Measurements from ENCODE around the gene TYW1. TPM values are rescaled to one million over a fixed set of nuclear protein-coding genes. Genes with fewer than 3 reads are reported as not detected.
A peak's percentile ranks its signal among the peaks of the same experiment; 100 is the strongest.
"Not testable (repeated sequence)": the region's sequence is repeated elsewhere in the genome, so short reads cannot be mapped to it uniquely, and the experiment has no call there.

Gene TYW1
- total and polyA plus RNA-seq, 8 donors: 4.0 to 9.2 (median 7.3) TPM

DNA sequence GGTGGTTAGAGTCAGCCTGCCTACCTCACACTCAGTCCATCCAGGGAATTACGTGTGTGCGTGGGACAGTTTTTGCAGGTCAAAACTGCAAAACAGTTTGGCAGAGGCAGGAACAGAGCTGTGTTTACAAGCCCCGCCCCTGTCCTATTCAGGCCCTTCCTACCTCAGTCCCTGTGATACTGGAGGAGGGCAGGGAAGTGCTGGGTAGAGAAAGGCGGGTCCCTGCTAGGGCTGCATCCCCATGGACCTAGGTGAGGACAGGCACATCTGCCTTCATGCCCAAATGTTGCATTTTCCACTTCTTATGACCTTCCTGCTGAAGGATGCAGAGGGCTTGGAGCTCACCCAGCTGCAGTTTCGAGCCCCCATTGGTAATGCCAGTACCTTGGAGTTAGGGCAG is 26.3 kb upstream of the TYW1 start:
- 78 to 82% methylated on average over 5 of the region's 5 CpGs for WGBS, 2 donors
- no peaks in the 10 kb centered on the region for H3K9me3 ChIP-seq
- ATAC-seq: no peak
- TF ChIP-seq, protein P1, sequence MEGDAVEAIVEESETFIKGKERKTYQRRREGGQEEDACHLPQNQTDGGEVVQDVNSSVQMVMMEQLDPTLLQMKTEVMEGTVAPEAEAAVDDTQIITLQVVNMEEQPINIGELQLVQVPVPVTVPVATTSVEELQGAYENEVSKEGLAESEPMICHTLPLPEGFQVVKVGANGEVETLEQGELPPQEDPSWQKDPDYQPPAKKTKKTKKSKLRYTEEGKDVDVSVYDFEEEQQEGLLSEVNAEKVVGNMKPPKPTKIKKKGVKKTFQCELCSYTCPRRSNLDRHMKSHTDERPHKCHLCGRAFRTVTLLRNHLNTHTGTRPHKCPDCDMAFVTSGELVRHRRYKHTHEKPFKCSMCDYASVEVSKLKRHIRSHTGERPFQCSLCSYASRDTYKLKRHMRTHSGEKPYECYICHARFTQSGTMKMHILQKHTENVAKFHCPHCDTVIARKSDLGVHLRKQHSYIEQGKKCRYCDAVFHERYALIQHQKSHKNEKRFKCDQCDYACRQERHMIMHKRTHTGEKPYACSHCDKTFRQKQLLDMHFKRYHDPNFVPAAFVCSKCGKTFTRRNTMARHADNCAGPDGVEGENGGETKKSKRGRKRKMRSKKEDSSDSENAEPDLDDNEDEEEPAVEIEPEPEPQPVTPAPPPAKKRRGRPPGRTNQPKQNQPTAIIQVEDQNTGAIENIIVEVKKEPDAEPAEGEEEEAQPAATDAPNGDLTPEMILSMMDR (IDR thresholded peaks at IDR 0.05): no peak
- DNase-seq: no peak
- H3K27ac ChIP-seq: no peak overlapping the region
- intact Hi-C loops (cut with DNase I): no loop called here
- no peaks in the 10 kb centered on the region for H3K36me3 ChIP-seq
- H3K27me3 ChIP-seq: no peaks in the 10 kb centered on the region
- no peak overlapping the region for H3K4me3 ChIP-seq
- no peaks in the 10 kb centered on the region for H3K4me1 ChIP-seq
- no peak for FAIRE-seq

- no peak for DNase-seq
- TF ChIP-seq, protein P1 (IDR thresholded peaks at IDR 0.05): no peak
- no peak overlapping the region for H3K4me3 ChIP-seq
- H3K27ac ChIP-seq: no peak overlapping the region
- no peak for ATAC-seq
- H3K36me3 ChIP-seq: no peaks in the 10 kb centered on the region
- no peak for FAIRE-seq
- WGBS, 2 donors: 85 to 90% methylated on average over 15 of the region's 15 CpGs
- H3K27me3 ChIP-seq: no peaks in the 10 kb centered on the region
- no peaks in the 10 kb centered on the region for H3K4me1 ChIP-seq
- intact Hi-C loops (cut with DNase I): no loop called here
- no peaks in the 10 kb centered on the region for H3K9me3 ChIP-seq
Observed at GRCh38 chr7:66974986-66975590, 21.5 kb upstream of the TYW1 start.

- H3K4me1 ChIP-seq; DNase-seq; H3K9me3 ChIP-seq; H3K27me3 ChIP-seq; H3K27ac ChIP-seq; FAIRE-seq; H3K4me3 ChIP-seq; intact Hi-C loops (cut with DNase I); ATAC-seq; H3K36me3 ChIP-seq: not testable (repeated sequence)
- 81 to 90% methylated on average over 4 to 5 of the region's 5 CpGs for WGBS, 2 donors
Observed at GRCh38 chr7:66978312-66978711, 18.3 kb upstream of the TYW1 start.

GRCh38 chr7:66979013-66979412 is 17.6 kb upstream of the TYW1 start:
- H3K4me1 ChIP-seq: not testable (repeated sequence)

DNA sequence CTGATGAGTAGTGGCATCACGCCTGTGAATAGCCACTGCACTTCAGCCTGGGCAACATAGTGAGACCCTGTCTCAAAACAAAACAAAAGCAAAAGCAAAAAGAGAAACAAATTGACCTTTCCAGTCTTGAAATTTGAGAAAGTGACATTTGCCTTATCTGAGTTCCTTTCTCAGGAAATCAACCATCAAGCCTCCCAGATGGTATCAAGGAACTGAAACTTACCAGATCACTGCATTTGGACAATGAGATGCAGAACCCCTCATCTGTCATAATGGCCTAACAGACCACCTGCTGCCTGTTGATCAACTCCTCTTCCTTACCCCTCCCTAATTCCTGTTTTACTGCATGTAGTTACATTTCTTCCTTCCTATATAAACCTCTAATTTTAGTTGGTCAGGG is 16.3 kb upstream of the TYW1 start:
- H3K27ac ChIP-seq; ATAC-seq; H3K36me3 ChIP-seq; intact Hi-C loops (cut with DNase I); H3K9me3 ChIP-seq; DNase-seq; H3K4me1 ChIP-seq; FAIRE-seq; H3K4me3 ChIP-seq; H3K27me3 ChIP-seq: not testable (repeated sequence)
- 90 to 100% methylated on average over 1 of the region's 1 CpG for WGBS, 2 donors

More at GRCh38 chr7:66979013-66979412, 17.6 kb upstream of the TYW1 start:
- H3K4me3 ChIP-seq; ATAC-seq; H3K27me3 ChIP-seq; FAIRE-seq; DNase-seq; intact Hi-C loops (cut with DNase I); H3K9me3 ChIP-seq; H3K27ac ChIP-seq; H3K36me3 ChIP-seq: not testable (repeated sequence)
- 82 to 95% methylated on average over 2 of the region's 2 CpGs for WGBS, 2 donors

GRCh38 chr7:66989552-66989951 is 7.1 kb upstream of the TYW1 start:
- FAIRE-seq; intact Hi-C loops (cut with DNase I); H3K27ac ChIP-seq; ATAC-seq; H3K4me3 ChIP-seq; H3K27me3 ChIP-seq; H3K9me3 ChIP-seq; DNase-seq: not testable (repeated sequence)
- H3K4me1 ChIP-seq: peaks cover 0 to 10% (median 6%) of the 10 kb centered on the region in 3 donors
- H3K36me3 ChIP-seq: peaks cover 0 to 53% (median 29%) of the 10 kb centered on the region in 3 donors
- 89 to 96% methylated on average over 1 of the region's 3 CpGs for WGBS, 2 donors

DNA sequence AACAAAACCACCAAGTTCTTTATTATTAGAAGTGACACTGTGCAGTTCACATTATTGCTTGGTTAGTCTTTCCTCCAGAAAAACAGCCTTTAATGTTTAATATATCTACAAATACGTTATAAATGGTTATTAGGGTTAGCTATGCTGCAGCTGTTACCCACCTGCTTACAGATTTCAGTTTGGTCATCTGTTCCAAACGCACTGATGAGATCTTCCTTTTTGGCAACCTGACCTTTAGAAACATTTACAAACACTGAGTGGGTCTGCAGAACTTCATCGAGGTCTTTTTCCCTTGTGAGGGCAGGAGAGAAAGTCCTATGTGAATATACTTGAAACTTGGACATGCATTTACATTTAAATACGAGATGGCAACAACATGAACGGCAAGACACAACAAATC is 2.6 kb upstream of the TYW1 start:
- not testable (repeated sequence) for DNase-seq

DNA sequence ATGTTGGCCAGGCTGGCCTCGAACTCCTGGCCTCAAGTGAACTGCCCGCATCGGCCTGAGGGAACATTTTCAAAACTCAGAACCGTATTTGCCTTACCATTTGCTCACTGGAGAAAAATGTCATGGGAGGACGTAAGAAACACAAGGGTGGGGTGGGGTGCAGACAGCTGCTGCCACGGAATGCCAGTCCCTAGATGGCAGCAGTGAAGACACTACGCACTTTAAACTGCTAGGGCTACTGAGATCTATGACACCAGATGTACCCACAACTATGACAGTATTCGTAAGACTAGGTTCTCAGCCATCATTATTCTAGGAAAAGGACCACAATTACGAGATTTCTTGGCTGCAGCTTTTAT is 2.0 kb upstream of the TYW1 start:
- peaks cover 0 to 35% (median 20%) of the 10 kb centered on the region in 3 donors for H3K36me3 ChIP-seq

More for the DNA sequence above, 2.6 kb upstream of the TYW1 start:
- H3K27me3 ChIP-seq; ATAC-seq; FAIRE-seq; intact Hi-C loops (cut with DNase I); H3K9me3 ChIP-seq: not testable (repeated sequence)
- WGBS, 2 donors: 19 to 48% methylated on average over 4 to 5 of the region's 5 CpGs
- peaks cover 0 to 40% (median 21%) of the 10 kb centered on the region in 3 donors for H3K36me3 ChIP-seq
- H3K4me1 ChIP-seq: peaks cover 0 to 18% (median 6%) of the 10 kb centered on the region in 3 donors
- peak overlapping the region in 2 of 4 donors; percentile 97 to 98 for H3K27ac ChIP-seq
- peak overlapping the region; percentile 40 to 65 (median 58) for H3K4me3 ChIP-seq

DNA sequence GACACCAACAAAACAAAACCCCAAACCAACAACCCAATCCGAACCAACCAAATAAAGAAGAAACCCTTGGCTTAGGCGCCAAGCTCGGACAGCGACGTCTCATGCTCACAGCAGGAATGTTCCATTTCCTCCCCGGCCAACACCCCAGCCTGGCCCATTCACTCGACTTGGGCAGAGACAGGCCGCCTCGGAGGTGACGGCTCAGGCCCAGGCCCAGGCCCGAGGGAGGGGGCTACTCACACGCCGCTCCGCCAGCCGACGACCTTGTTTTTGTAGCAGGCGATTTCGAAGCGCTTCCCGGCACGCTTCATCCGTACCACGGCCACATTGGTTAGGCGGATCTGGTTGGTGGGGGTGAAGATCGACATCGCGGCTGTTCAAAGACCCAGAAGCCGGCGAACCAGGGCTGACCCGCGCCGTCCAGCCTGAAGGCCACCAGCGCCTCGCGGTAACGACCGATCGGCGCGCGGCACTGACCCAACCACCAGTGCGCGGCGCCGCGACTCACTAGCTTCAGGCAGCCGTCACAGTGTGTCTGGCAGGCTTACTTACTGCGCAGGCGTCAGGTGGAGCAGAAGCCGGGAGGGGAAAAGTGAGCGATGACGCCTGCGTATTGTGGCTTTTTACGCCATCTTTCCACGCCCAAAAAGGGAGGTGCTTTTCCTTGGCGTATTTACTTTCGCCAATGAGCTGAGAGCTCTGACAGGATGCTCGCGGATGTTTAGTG is 1.4 kb upstream of the TYW1 start, which contains the start of gene SBDS:
SBDS (minus strand) TSS at position 537 of the 727 bp plus-strand sequence; CDS start at position 368, 169 bp downstream.
- DNase-seq (peak; percentile 92 to 98 (median 95)), FAIRE-seq (peak; percentile 96), ATAC-seq (peak; percentile 83 to 91 (median 84))
- H3K27me3 ChIP-seq; intact Hi-C loops (cut with DNase I); H3K9me3 ChIP-seq: not testable (repeated sequence)
- H3K36me3 ChIP-seq: peaks cover 0 to 30% (median 16%) of the 10 kb centered on the region in 3 donors
- H3K4me3 ChIP-seq: peak within 1 kb of the TSS; percentile 40 to 65 (median 58)
- peak within 1 kb of the TSS; percentile 95 to 98 (median 97) for H3K27ac ChIP-seq
- 0 to 1% methylated on average over 59 of the region's 59 CpGs for WGBS, 2 donors
- H3K4me1 ChIP-seq: peaks cover 0 to 18% (median 6%) of the 10 kb centered on the region in 3 donors

More for the DNA sequence above, 2.0 kb upstream of the TYW1 start:
- H3K4me1 ChIP-seq: peaks cover 0 to 18% (median 6%) of the 10 kb centered on the region in 3 donors
- FAIRE-seq (peak; percentile 37), DNase-seq (peak in 4 of 6 donors; percentile 51 to 61 (median 56)), ATAC-seq (peak; percentile 54 to 75 (median 66))
- intact Hi-C loops (cut with DNase I); H3K9me3 ChIP-seq; H3K27me3 ChIP-seq: not testable (repeated sequence)
- H3K27ac ChIP-seq: peak overlapping the region; percentile 95 to 98 (median 97)
- WGBS, 2 donors: 0 to 1% methylated on average over 9 of the region's 9 CpGs
- H3K4me3 ChIP-seq: peak overlapping the region; percentile 40 to 65 (median 58)
